Panc1 (cell line): ENCODE results near the gene SH3BGR.

ENCODE experiments used
- POLR2AphosphoS5 ChIP-seq: IDR thresholded peaks from 2 replicates; pipeline ENCODE4 v1.6.1; 2012; ENCODE audit warnings: mild to moderate bottlenecking, low read depth, low read length, moderate library complexity
- SIN3A ChIP-seq: IDR thresholded peaks from 2 replicates; pipeline ENCODE4 v1.6.1; 2012; ENCODE audit warnings: low read depth, mild to moderate bottlenecking, low read length, moderate library complexity, borderline replicate concordance; ENCODE audit not compliant: insufficient read depth
- TCF7L2 ChIP-seq: IDR thresholded peaks from 2 replicates; pipeline ENCODE4 v1.6.1; 2011; ENCODE audit warnings: mild to moderate bottlenecking, low read depth, low read length, inconsistent platforms
- TF ChIP-seq, protein P1 (sequence below): fragments of 450-650 bp; IDR thresholded peaks from 2 replicates; pipeline ENCODE4 v1.5.1; 2017; ENCODE audit warnings: mild to moderate bottlenecking
- TF ChIP-seq, protein P2 (sequence below), 2 experiments: IDR thresholded peaks; 2 replicates each; pipeline ENCODE4 v1.6.1; 2011 to 2012; ENCODE audit warnings: low read depth in 2 of 2, control low read depth in 1 of 2, low read length in 1 of 2, mild to moderate bottlenecking in 1 of 2, moderate library complexity in 1 of 2; ENCODE audit not compliant: insufficient read depth in 1 of 2

DNA sequence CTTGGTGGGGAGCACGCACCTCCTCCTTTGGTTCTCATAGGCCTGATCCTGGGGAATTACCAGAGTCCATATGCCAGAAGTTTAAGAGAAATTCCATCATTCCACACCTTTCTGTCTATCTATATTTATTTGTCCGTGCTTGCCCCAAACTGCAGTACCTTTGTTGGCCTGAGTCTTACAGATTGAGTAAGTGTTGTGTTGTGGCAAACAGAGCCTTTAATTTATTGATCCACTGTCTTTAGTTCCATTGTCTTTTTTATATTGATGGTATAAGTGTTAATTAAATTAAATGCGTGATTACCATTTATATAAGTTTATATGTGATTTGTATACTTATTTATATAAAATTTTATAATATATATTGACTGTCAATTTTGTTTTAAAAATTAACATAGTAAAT lies 4.9 kb downstream of the SH3BGR start:
- TF ChIP-seq, protein P1, sequence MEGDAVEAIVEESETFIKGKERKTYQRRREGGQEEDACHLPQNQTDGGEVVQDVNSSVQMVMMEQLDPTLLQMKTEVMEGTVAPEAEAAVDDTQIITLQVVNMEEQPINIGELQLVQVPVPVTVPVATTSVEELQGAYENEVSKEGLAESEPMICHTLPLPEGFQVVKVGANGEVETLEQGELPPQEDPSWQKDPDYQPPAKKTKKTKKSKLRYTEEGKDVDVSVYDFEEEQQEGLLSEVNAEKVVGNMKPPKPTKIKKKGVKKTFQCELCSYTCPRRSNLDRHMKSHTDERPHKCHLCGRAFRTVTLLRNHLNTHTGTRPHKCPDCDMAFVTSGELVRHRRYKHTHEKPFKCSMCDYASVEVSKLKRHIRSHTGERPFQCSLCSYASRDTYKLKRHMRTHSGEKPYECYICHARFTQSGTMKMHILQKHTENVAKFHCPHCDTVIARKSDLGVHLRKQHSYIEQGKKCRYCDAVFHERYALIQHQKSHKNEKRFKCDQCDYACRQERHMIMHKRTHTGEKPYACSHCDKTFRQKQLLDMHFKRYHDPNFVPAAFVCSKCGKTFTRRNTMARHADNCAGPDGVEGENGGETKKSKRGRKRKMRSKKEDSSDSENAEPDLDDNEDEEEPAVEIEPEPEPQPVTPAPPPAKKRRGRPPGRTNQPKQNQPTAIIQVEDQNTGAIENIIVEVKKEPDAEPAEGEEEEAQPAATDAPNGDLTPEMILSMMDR: no peak
- TF ChIP-seq POLR2AphosphoS5 (no peak), SIN3A (no peak), TCF7L2 (no peak)
- TF ChIP-seq, protein P2, sequence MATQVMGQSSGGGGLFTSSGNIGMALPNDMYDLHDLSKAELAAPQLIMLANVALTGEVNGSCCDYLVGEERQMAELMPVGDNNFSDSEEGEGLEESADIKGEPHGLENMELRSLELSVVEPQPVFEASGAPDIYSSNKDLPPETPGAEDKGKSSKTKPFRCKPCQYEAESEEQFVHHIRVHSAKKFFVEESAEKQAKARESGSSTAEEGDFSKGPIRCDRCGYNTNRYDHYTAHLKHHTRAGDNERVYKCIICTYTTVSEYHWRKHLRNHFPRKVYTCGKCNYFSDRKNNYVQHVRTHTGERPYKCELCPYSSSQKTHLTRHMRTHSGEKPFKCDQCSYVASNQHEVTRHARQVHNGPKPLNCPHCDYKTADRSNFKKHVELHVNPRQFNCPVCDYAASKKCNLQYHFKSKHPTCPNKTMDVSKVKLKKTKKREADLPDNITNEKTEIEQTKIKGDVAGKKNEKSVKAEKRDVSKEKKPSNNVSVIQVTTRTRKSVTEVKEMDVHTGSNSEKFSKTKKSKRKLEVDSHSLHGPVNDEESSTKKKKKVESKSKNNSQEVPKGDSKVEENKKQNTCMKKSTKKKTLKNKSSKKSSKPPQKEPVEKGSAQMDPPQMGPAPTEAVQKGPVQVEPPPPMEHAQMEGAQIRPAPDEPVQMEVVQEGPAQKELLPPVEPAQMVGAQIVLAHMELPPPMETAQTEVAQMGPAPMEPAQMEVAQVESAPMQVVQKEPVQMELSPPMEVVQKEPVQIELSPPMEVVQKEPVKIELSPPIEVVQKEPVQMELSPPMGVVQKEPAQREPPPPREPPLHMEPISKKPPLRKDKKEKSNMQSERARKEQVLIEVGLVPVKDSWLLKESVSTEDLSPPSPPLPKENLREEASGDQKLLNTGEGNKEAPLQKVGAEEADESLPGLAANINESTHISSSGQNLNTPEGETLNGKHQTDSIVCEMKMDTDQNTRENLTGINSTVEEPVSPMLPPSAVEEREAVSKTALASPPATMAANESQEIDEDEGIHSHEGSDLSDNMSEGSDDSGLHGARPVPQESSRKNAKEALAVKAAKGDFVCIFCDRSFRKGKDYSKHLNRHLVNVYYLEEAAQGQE (IDR thresholded peaks at IDR 0.05; ENCODE audit: insufficient read depth in 1 of 2, low read depth in 2 of 2, low read length in 1 of 2): no peak
